ENCODE results near the gene HDAC4.

GRCh38 chr2:239140346-239141020 lies 260.3 kb downstream of the HDAC4 start:
- TF ChIP-seq POLR2A (IDR thresholded peaks at IDR 0.05): no peak
- TF ChIP-seq, protein P1, sequence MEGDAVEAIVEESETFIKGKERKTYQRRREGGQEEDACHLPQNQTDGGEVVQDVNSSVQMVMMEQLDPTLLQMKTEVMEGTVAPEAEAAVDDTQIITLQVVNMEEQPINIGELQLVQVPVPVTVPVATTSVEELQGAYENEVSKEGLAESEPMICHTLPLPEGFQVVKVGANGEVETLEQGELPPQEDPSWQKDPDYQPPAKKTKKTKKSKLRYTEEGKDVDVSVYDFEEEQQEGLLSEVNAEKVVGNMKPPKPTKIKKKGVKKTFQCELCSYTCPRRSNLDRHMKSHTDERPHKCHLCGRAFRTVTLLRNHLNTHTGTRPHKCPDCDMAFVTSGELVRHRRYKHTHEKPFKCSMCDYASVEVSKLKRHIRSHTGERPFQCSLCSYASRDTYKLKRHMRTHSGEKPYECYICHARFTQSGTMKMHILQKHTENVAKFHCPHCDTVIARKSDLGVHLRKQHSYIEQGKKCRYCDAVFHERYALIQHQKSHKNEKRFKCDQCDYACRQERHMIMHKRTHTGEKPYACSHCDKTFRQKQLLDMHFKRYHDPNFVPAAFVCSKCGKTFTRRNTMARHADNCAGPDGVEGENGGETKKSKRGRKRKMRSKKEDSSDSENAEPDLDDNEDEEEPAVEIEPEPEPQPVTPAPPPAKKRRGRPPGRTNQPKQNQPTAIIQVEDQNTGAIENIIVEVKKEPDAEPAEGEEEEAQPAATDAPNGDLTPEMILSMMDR (IDR thresholded peaks at IDR 0.05): no peak
- TF ChIP-seq POLR2AphosphoS5 (IDR thresholded peaks at IDR 0.05): no peak

Data from stomach (tissue), 4 donors.